GM21526 (cell line): ENCODE data around the gene SMAP1.

Experiments used
- ATAC-seq: cut with Tn5 transposase; IDR thresholded peaks from one replicate; pipeline ENCODE4 v1.9.1; 2021; ENCODE audit warnings: moderate library complexity; ENCODE audit not compliant: unreplicated experiment, low FRiP score

The SMAP1 gene

DNA sequence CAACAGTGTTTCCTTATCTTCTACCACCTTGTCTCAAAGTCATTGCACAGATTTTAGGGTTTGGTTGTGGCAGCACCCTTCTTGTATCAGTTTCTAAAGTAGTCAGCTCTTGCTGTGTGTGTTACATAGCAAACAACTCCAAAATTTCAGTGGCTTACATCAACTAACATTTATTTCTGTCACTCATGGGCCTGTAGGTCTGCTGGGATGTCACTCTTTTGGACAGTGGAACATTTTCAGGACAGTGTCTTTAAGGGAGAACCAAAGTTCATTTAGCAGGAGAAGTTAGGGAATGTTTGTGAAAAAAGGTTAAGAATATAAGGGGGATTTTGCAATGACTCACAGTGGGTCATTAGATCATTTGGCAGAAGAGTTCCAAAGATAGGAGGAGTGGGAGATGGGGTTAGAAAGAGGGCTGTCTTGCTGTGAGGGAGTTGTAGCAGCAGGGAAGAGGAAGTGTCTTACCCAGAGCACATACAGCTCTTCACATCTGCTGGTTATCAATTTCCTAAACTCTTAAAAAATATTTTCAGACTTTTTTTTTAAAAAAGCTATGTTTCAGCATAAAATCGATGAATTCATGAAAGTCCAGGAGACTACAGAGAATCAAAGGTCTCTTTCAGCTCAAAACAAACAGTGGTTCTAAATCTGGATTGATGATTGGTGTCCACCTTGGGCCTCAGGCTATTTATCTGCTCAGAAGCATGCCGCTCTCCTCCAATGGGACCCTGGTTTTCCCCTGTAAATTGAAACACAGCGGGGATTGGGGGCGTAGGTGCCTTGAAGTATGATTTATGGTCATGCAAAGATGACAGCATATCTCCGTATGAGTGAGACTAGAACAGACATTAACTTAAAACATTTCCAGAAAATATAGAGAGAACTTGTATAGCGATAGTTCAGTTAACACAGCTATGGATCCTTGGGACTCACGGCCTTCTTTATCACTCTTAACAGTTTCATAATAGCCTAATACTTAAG is 171.9 kb downstream of the SMAP1 start:
- ATAC-seq, result no peak

DNA sequence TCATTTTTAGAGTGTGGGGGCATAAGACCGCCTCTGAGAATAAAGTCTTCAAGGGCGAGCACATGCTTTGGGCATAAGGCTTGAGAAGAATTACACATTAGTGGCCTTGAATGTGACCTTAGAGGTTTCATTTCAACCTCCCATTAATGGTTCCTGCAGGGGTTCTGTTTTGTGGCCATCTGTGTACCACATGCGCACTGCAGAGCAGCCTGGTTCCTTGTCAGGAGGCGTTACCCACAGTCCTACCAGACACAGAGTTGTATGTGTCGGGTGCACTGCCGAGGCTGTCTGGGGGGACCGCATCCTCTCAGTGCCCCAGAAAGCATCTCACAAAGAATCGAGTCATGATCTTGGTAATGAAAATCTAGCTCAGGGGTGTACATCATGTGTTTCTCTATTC is 173.4 kb downstream of the SMAP1 start:
- ATAC-seq, result no peak

DNA sequence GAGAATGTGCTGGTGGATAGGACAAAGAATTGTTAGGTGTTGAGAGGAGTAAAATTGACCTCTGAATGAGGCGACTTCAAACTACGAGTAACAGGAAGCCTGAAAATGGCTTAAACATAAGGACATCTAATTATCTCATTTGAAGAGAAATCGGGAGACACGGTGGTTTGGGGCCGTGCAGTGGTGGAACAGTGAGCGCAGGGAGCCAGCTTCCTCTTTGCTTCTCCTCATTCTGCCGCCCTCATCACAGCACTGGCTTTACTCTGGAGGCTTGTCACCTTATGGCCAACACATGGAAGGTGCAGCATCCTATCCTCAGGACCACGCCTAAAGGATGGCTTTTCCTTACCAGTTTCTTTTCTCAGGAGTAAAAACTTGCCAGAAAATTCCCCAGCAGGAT is 174.9 kb downstream of the SMAP1 start:
- no peak for ATAC-seq

DNA sequence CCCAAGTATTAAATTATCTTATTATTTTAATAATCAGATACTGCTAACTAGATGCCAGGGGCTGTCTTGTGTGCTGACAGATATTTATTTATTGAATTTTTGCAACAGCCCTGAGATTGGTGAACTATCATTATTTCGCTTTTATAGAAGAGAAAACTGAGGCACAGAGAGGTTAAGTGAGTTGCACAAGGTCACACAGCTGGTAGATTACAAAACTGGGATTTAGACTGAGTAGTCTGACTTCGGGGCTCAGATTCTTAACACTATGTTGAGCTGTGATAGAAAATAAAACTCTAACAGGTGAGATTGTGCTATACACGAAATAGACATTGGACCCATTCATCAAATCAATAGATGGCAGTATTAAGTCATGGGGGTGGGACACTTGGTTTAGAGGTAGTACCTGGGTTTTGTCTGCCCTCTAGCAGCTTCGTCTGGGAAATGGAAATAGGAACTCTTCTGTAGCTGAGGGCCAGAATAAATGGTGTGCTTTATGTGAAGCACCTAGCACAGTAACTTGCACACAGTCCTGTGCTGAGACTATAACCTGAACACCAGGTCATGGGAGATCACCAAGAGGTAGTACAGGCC is 175.7 kb downstream of the SMAP1 start:
- no peak for ATAC-seq

DNA sequence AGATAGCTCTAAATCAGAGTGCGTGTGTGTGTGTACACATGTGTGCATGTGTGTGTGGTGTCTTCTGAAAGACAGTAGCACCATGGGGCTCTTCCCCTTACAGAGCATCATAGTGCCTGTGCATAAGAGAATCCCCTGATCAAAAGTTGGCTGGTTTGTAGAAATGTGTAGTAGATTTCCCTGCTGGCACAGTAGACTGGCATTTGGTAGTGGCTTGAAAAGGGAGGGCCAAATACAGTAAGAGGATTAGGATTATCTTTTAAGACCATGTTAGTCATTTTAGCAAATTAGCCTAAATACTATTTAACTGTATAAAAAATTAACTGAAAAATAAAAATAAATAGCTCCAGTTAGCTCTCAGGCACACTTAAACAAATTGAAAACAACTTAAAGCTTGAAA is 176.6 kb downstream of the SMAP1 start:
- no peak for ATAC-seq

DNA sequence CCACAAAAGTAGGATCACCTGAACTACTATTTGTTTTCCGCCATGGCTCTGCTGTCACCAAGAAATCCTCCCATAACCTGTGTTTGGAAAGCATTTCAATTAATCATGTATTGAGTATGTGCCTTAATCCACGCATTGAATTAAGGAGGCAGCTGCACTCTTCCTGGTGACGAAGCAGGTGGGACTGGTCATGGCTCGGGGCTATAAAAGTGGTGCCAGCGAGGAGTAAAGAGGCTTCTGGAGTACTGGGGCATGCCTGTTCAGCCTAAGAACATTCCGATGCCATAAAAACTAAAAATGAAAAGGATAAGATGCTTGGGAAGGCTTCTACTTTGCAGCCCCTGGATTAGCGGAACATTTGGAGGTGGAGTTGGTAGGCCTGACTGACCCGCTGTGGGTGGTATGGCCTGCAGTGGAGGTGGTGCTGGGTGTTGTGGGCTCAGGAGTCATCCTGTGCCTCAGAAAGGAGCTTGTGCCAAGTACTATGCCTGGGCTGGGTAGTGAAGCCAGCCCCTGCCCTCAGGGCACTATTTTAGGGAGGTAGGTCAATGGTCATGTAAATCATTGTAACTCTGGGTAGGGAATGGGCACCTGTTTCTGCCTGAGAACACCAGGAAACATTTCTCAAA is 178.6 kb downstream of the SMAP1 start:
- ATAC-seq, result no peak

DNA sequence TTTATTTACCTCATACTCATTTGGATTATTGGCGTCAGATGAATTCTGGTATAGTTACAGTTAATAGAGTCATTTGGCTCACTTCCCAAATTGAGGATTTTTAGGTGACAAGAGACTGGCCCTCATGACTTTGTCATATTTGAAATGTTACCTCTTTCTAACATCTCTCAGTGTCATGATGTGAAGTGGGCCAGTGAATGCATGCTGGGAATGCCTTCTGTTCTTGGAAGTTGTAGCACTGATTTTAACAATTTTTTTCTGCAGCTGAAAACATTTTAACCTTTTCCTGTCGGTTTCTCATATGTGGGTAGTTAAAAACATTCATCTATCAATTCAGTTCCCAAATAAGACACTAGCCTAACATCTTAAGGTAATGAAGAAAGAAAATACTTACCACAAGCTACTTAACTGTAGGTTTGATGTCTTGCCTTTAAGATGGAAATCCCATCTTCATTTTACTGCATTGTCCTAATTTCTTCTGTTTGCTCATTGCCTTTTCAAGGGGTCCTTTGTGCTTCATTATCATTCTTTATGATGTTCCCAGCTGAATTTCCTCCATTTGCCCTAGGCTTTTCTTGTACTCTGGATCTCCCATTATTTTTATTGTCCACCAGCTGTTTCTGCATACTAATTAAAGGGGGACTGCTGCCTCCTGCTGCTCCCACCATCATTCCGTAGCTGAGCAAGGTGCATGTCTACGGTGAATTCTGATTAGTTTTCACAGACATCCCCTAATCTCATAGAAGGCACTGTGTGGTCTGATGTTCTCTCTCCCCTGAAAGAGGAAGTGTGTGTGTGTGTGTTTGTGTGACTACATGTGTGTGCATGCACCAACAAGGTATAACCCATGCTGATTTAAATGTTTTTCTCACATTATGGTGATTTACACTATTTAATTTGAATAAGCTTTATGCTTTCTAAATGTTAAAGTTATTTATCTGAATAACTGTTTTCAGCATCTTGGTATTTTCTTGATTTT is 179.7 kb downstream of the SMAP1 start:
- no peak for ATAC-seq

DNA sequence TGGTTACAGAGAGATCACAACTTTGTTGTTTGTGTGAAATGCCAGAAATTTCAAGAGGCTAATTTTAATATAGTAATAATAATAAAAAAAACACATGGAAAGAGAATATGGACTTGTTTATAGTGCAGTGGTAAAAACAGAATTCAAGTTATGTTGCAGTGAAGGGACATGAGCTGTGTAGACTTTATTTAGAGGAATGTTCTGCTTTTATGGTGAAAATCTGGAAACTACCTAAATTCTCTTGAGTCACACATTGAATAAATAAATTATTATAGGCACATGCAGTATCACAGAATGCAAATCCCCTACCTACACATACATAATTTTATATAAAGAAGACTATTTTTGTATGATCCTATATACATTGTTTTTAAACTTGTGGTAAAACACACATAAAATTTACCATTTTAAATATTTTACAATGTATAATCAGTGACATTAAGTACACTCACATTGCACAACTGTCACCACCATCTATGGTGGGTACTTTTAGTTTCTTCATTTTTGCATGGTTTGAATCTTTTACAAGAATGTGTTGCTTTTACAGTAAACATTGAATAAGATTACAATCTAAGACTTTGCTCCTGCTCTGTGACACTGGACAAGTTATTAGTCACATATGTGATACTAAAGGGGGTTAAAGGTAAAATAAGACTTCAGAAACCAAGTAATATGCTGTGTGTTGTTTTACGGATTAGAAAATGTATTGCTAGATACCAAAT is 181.8 kb downstream of the SMAP1 start:
- no peak for ATAC-seq

DNA sequence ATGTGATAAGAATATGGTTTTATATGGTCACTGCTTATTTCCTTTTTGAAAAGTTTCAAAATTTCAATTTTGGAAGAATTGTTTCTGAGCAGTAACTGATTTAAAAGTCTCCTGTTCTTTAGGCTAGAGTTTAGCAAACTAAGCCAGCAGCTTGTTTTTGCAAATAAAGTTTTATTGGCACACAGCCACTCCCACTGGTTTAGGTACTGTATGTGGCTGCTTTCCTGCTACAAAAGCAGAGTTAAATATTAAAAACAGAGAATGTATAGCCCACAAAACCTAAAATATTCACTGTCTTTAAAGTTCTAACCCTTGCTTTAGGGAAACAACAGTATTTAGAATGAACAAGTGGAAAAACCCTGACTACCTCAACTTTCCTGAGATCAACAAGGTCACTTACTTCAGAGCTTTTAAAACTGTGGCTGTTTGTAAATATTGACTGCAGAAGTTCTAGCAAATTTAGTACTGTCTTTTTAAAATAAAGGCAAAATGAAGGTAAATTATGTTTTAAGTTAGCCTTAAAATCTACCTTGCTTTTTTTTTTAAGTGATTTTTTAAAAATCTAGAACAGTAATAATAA is 185.1 kb downstream of the SMAP1 start:
- ATAC-seq, result no peak

DNA sequence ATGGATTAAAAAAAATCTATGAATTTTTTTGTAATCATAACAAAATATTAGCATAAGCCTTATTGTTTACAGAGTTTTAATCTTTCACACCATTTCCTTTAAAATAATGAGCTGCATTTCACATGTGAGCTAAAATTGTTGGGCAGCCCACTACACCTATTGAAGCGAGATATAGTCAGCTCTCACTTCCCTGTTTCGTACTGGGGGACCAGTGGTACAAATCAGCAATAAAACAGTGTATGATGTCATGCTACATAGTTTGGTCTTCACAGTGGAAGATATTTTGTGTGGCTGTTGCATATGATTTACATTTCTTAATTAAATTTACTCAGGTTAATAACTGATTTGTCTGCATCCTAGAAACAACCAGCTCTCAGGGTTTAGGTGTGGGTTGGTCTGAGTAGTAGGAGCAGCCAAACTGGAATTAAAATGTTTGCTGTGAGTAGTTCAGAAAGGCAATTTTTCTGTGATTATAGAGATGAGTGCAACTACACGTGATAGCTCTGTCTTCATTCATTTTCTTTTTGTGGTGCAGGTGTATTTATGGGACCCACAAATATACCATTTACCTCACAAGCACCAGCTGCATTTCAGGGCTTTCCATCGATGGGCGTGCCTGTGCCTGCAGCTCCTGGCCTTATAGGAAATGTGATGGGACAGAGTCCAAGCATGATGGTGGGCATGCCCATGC is 189.8 kb downstream of the SMAP1 start:
- ATAC-seq, result peak; percentile 100

DNA sequence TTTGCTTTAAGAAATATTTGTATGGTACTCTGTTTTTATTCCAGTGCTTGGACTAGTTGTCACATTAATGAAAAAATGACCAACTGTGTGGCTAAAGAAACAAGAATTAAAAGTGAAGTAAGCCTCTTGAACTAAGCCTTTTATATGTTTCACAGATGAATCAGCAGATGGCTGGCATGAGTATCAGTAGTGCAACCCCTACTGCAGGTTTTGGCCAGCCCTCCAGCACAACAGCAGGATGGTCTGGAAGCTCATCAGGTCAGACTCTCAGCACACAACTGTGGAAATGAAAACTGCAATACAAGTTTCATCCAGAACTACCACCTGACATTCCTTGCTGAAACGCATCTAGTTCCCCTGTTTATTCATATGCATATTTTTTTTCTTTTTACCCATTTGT is 192.4 kb downstream of the SMAP1 start:
- ATAC-seq, result no peak

DNA sequence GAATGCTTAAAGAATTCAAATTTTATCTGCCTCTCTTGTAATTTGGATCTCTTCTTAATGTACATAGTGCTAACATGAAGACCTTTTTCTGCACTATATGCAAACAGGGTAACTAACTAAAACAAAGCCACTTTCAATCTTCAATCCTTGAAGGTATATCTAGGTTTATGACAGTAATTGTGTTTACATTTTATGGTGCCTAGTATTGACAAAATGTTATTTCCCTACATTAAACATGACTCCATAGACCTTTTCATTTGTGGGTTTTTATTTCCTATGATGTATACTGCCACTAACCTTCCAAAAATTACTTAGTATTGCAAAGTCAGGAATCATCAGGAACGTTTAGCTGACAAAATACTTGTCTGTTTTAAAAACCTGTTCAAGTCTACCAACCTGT is 193.2 kb downstream of the SMAP1 start:
- ATAC-seq, result no peak

DNA sequence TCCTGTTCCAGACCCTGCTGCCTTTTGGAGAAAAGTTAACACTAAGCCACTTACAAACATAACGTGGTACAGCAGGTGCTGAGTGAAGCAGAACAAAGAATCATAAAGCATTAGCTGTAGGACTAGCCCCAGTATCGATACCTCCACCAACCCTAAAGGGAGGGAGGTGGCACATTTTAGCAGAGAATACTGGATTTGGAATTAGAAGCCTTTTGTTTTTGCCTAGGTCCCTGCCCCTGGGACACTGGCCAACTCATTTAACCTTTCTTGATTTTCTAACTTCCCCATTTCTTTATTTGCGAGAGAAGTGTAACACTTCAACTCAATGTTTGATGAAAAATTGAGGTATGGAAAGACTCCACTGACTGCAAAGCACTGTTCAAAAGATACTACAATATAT is 195.7 kb downstream of the SMAP1 start:
- ATAC-seq, result no peak

DNA sequence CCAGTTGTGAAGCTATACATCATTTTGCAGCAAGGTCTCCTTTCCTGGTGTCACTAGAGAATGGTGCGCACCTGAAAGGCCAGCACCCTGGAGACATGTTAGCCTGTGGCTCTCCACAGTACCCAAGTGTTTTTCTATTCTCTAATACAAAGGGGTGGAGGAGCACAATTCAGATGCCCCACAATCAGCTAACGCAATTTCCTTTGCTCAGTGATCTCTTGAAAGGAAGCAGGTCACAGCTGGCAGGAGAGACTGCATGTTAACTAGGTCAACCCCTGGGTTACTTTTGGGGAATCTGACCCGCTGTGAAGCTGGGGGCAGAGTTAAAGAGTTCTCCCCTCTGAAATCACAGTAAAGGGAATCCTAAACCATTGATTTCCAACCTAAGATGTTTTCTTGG is 196.7 kb downstream of the SMAP1 start:
- ATAC-seq, result no peak

DNA sequence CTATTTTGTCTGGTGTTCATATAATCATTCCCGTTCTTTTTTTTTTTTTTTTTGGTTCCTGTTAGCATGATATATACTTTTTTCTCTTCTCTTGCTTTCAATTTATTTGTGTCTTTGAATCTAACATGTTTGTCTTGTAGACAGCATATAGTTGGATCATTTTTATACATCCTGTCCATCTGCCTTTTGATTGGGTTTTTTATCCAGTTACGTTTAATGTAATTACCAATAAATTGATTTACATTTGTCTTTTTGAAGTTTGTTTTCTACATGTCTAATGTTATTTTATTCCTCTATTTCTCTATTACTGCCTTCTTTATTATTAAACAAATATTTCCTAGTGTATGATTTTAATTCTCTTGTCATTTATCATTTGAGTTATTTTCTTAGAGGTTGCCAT is 204.8 kb downstream of the SMAP1 start:
- no peak for ATAC-seq

DNA sequence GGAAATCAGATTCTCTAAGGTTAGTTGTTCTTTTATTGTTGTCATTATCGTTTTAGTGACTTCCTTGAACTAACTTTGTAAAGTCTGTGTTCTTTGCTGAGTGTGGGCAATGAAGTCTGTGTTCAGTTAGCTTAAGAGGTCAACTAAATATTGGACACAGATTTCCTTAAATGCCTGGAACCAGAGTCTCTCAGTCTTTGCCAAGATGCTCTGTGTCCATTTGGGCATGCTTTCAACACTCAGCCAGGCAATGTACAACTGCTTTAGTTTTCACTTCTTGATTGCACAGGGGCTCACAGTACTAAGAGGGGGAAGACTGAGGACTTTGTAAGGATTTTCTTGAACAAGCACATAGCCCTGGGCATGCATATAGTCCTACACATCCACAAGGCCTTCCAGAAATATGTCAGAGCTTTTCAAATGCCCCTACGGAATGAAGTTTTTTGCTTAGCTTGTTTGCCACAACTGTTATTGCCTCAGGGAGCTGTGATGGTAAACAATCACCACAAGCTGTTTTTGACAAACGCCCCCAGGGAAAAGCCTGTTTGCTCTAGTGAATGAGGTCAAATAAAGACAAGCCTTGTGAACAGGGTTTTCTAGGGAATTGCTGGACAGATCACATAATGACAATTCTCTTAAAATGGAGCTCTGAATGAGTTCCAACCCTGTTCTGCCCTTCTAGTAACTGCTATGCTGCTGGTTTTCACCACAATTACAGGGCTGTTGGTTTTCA is 206.7 kb downstream of the SMAP1 start:
- no peak for ATAC-seq

DNA sequence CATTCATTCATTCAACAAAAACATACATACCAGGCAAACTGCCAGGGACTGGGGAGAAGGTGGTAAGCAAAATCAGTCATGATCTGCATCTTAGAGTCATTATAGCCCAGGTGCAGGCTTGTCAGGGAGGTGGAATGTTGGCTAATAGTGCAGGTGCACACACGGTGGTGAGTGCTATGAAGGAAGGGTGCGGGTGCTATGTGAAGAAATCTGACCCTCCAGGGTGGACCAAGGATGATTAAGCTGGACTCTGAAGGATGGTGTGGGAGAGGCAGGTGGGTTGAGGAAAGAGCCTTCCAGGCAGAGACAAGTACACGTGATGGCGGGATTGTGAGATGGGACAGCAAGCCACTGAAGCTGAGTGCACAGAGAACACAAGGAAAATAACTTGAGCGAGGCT is 211.8 kb downstream of the SMAP1 start:
- no peak for ATAC-seq
